Keratinocyte (primary cell): ENCODE results near the gene CC2D2A. TPM values are rescaled to one million over a fixed set of nuclear protein-coding genes. Genes with fewer than 3 reads are reported as not detected.

Experiments
- DNase-seq: peaks from one replicate; pipeline ENCODE4 v3.0.0-alpha.2; 2011; ENCODE audit warnings: low read depth, missing footprints, low spot score
- FAIRE-seq: peaks from 2 replicates; lab custom pipeline; 2011; peaks lifted over from hg19 to GRCh38; lab: Jason Lieb, UNC
- H2AFZ ChIP-seq: 2 replicates; pipeline ENCODE4 v1.6.0; 2012; ENCODE audit warnings: low read length, control low read depth, inconsistent platforms; ENCODE audit not compliant: control insufficient read depth
- H3K27ac ChIP-seq: 2 replicates; pipeline ENCODE4 v1.5.1; 2011; ENCODE audit warnings: low read length; ENCODE audit not compliant: control insufficient read depth, insufficient read depth
- H3K27me3 ChIP-seq: 3 replicates; pipeline ENCODE4 v1.6.0; 2011; ENCODE audit warnings: low read length; ENCODE audit not compliant: control insufficient read depth, insufficient read depth; ENCODE audit errors: extremely low read depth
- H3K36me3 ChIP-seq, 2 experiments: 2 replicates in 1 of 2; 3 replicates in 1 of 2; pipeline ENCODE4 v1.5.1; 2011; ENCODE audit warnings: low read length in 2 of 2, mild to moderate bottlenecking in 1 of 2; ENCODE audit not compliant: control insufficient read depth in 2 of 2, insufficient read depth in 2 of 2; ENCODE audit errors: extremely low read depth in 1 of 2
- H3K4me1 ChIP-seq: 3 replicates; pipeline ENCODE4 v1.5.1; 2011; ENCODE audit warnings: low read length; ENCODE audit not compliant: control insufficient read depth, insufficient read depth; ENCODE audit errors: extremely low read depth
- H3K4me2 ChIP-seq: 3 replicates; pipeline ENCODE4 v1.6.0; 2011; ENCODE audit warnings: low read depth, low read length; ENCODE audit not compliant: control insufficient read depth, insufficient read depth; ENCODE audit errors: extremely low read depth
- H3K4me3 ChIP-seq, 3 experiments: fragments of 200-600 bp in 1 of 3; sonication (generic) in 1 of 3; 2 replicates in 2 of 3; 3 replicates in 1 of 3; pipeline ENCODE4 v1.5.1; 2011 to 2016; ENCODE audit warnings: low read length in 3 of 3, mild to moderate bottlenecking in 3 of 3, control low read depth in 2 of 3, inconsistent platforms in 1 of 3, low read depth in 1 of 3, mixed read lengths in 1 of 3, mixed run types in 1 of 3, moderate library complexity in 1 of 3; ENCODE audit not compliant: control insufficient read depth in 2 of 3, insufficient read depth in 2 of 3; ENCODE audit errors: extremely low read depth in 1 of 3
- H3K79me2 ChIP-seq: 2 replicates; pipeline ENCODE4 v1.6.0; 2012; ENCODE audit warnings: low read length; ENCODE audit not compliant: control insufficient read depth, insufficient read depth
- H3K9ac ChIP-seq: 3 replicates; pipeline ENCODE4 v1.6.0; 2011; ENCODE audit warnings: low read length; ENCODE audit not compliant: control insufficient read depth, insufficient read depth; ENCODE audit errors: extremely low read depth
- H3K9me1 ChIP-seq: 3 replicates; pipeline ENCODE4 v1.6.0; 2011; ENCODE audit warnings: low read length; ENCODE audit not compliant: control insufficient read depth, insufficient read depth; ENCODE audit errors: extremely low read depth
- H3K9me3 ChIP-seq: 2 replicates; pipeline ENCODE4 v1.5.1; 2012; ENCODE audit warnings: low read depth, low read length; ENCODE audit not compliant: control insufficient read depth
- H4K20me1 ChIP-seq: 3 replicates; pipeline ENCODE4 v1.6.0; 2011; ENCODE audit warnings: low read length; ENCODE audit not compliant: control insufficient read depth, insufficient read depth; ENCODE audit errors: extremely low read depth
- EZH2 ChIP-seq: IDR thresholded peaks from one replicate; pipeline ENCODE4 v1.6.1; 2012; ENCODE audit warnings: inconsistent platforms, mild to moderate bottlenecking, low read length, moderate library complexity
- dilution Hi-C: fragments of 300-500 bp; cut with MboI; formaldehyde crosslinking; loops from one replicate; pipeline ENCODE4 v1.7.0; 2020; ENCODE audit warnings: low sequenced_read_pairs; ENCODE audit not compliant: extremely low pct_ligation_motif_present
- polyA plus RNA-seq, 5 experiments: library from polyadenylated mRNA; depleted of rRNA in 3 of 5; stranded (reverse) in 3 of 5; stranded (forward) in 1 of 5; unstranded in 1 of 5; fragments of >200 nt; gene quantifications; 1 replicate in 1 of 5; 2 replicates in 3 of 5; 3 replicates in 1 of 5; pipeline versions ENCODE4 v1.2.1 to v1.2.3, GENCODE V29; 2011 to 2012; ENCODE audit warnings: missing spikeins in 2 of 5, low read depth in 1 of 5, low replicate concordance in 1 of 5
- TF ChIP-seq, protein P1 (sequence below), 3 experiments: IDR thresholded peaks in 1 of 3; conservative IDR thresholded peaks in 1 of 3; optimal IDR thresholded peaks in 1 of 3; 2 replicates in 2 of 3; 3 replicates in 1 of 3; pipeline versions ENCODE3 to v1.5.1; 2011; ENCODE audit warnings: low read length in 3 of 3, mild to moderate bottlenecking in 3 of 3, moderate library complexity in 2 of 3, control low read depth in 1 of 3, inconsistent platforms in 1 of 3; ENCODE audit not compliant: insufficient read depth in 2 of 3; ENCODE audit errors: extremely low read depth in 1 of 3

The CC2D2A gene
- polyA plus RNA-seq, 1 donor (not counting 4 experiments of a cell fraction or from before 2014, with no cell fraction given) = 11.8 TPM

DNA sequence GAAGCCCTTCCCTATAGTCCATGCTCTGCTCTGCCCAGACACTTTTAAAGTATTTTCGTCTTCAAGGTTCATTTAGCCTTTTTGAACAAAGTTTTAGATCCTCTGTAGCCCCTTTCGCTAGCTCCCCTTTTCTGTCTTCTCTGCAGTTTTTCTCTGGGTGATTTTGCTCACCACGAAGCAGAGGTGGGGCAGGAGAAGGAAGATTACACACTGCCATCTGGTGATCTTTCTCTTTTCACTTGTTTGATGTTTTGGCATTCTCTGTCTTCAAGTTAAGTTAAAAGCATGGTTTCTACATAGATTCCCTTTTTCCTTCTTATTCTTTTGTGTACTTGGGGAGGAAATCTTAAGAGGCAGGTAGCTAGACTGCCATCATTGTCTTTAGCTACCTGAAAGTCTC is 43.9 kb downstream of the CC2D2A start:
- no peaks in the 10 kb centered on the region for H3K9me3 ChIP-seq
- no peak overlapping the region for H3K4me3 ChIP-seq
- H3K4me1 ChIP-seq = no peaks in the 10 kb centered on the region
- H3K79me2 ChIP-seq = no peaks in the 10 kb centered on the region
- H2AFZ ChIP-seq = no peak overlapping the region
- H3K36me3 ChIP-seq = peaks cover 0 to 1% of the 10 kb centered on the region in 2 experiments
- no peak overlapping the region for H3K9ac ChIP-seq
- H3K27ac ChIP-seq = no peak overlapping the region
- no peak overlapping the region for H3K4me2 ChIP-seq
- H3K27me3 ChIP-seq = no peaks in the 10 kb centered on the region
- no peak for TF ChIP-seq EZH2
- TF ChIP-seq, protein P1, sequence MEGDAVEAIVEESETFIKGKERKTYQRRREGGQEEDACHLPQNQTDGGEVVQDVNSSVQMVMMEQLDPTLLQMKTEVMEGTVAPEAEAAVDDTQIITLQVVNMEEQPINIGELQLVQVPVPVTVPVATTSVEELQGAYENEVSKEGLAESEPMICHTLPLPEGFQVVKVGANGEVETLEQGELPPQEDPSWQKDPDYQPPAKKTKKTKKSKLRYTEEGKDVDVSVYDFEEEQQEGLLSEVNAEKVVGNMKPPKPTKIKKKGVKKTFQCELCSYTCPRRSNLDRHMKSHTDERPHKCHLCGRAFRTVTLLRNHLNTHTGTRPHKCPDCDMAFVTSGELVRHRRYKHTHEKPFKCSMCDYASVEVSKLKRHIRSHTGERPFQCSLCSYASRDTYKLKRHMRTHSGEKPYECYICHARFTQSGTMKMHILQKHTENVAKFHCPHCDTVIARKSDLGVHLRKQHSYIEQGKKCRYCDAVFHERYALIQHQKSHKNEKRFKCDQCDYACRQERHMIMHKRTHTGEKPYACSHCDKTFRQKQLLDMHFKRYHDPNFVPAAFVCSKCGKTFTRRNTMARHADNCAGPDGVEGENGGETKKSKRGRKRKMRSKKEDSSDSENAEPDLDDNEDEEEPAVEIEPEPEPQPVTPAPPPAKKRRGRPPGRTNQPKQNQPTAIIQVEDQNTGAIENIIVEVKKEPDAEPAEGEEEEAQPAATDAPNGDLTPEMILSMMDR (optimal IDR thresholded peaks at IDR 0.05 in 1 of 3, IDR thresholded peaks at IDR 0.05 in 1 of 3, conservative IDR thresholded peaks at IDR 0.05 in 1 of 3; ENCODE audit: extremely low read depth in 1 of 3, insufficient read depth in 2 of 3, low read length in 3 of 3) = no peak
- DNase-seq = no peak
- H4K20me1 ChIP-seq = no peaks in the 10 kb centered on the region
- FAIRE-seq = no peak
- no peaks in the 10 kb centered on the region for H3K9me1 ChIP-seq
- dilution Hi-C loops = no loop called here

GRCh38 chr4:15515106-15515505 is 45.4 kb downstream of the CC2D2A start:
- dilution Hi-C loops = no loop called here
- Histone ChIP-seq H3K4me1 (no peaks in the 10 kb centered on the region), H3K79me2 (no peaks in the 10 kb centered on the region), H3K9me1 (no peaks in the 10 kb centered on the region), H3K9me3 (no peaks in the 10 kb centered on the region), H3K9ac (no peak overlapping the region), H3K4me2 (no peak overlapping the region), H3K36me3 (peaks cover 0 to 1% of the 10 kb centered on the region in 2 experiments), H3K4me3 (no peak overlapping the region), H3K27ac (no peak overlapping the region), H4K20me1 (no peaks in the 10 kb centered on the region), H2AFZ (no peak overlapping the region), H3K27me3 (no peaks in the 10 kb centered on the region)
- TF ChIP-seq, protein P1 (optimal IDR thresholded peaks at IDR 0.05 in 1 of 3, IDR thresholded peaks at IDR 0.05 in 1 of 3, conservative IDR thresholded peaks at IDR 0.05 in 1 of 3; ENCODE audit: extremely low read depth in 1 of 3, insufficient read depth in 2 of 3, low read length in 3 of 3) = no peak
- no peak for TF ChIP-seq EZH2
- FAIRE-seq (no peak), DNase-seq (no peak)
